Midbrain (tissue), 1 donor: ENCODE measurements around the gene SULT1E1.
"Not testable (repeated sequence)": the region's sequence is repeated elsewhere in the genome, so short reads cannot be mapped to it uniquely, and the experiment has no call there.

Experiments
- DNase-seq: peaks from one replicate; lab custom pipeline; 2025; lab: John Stamatoyannopoulos, UW

The SULT1E1 gene

DNA sequence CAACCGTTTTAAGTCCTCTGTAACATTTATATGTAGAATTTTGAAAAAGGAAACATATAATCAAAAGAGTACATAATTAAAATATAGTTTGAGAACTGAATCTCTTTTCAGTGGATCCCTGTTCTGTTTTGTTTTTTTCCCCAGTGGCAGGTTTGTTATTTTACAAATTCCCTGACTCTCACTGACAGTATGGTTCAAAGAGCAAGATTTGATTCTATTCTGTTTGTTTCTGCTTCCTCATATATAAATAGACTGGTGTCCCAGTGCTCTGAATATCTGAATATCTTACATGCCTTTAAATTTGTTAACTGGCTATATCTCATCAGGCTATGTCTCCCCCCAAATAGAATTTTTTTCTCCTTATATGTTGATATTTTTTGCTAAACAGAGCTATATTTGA, 16.6 kb downstream of the SULT1E1 start:
- no peak for DNase-seq

GRCh38 chr4:69838977-69839376, 21.0 kb downstream of the SULT1E1 start:
- no peak for DNase-seq

- DNase-seq, result no peak
These were observed 23.7 kb downstream of the SULT1E1 start for GRCh38 chr4:69836287-69836686.

DNA sequence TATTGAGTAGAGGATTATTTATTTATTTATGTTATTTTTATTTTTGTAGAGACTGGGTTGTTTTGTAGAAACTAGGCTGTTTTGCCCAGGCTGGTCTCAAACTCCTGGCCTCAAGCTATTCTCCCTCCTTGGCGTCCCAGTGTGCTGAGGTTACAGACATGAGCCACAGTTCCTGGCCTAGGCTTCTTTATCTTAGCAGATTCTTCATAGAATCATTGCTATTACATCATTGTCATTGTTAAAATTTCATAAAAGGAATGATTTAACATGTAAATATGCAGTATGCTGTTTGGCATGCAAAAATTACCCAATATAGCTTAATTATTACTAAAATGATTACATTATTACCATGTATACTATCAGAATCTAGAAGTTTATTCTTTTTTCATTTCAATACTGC, 24.2 kb downstream of the SULT1E1 start:
- no peak for DNase-seq

DNA sequence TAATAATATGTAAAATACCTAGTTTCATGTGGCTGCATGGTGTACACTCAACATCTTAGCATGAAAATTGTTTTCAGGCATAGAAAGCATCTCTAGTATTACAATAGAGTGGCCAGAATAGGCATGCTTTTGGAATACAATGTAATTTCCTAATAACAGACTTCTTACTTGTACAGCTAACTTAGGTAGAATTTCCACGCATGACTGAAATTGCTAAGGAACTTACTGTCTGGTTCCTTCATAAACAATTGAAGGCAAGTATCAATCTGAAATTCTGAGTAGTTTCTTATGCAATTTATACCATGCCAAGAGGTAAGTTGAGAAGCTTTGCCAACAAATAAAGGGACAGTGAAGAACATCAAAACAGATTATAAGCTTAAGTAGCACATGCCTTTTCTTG, 26.7 kb downstream of the SULT1E1 start:
- no peak for DNase-seq

DNA sequence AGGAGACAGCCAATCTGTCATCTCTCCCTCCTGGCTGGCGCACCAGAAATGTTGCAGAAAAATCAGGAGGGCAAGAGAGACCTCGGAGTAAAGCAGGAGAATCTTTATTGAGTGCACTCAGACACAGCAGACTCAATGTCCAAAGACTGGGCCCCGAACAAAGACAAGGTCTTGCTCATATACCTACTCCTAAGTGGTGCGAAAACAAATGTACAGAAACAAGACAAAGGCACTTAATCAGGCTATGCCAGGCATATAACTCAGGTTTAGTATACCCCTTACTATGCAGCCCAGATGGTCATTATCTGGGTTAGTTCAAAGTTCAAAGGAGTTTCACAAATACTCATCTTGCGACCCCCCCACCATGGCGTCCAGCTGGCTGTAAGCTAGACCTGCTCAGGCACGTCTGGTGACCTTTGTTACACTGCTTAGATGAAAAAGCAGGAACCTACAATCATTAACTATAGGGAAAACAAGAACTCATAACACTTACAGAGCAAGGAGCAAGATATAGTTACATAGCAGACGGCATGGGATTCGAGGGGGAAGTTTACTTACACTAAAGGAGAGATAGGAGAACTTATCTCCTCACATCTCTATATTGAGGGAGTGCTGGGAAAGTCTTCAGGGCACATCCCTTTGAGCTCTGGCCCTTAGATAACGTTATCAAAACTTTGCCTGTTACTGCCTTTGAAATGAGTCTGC, 27.5 kb downstream of the SULT1E1 start:
- no peak for DNase-seq

DNA sequence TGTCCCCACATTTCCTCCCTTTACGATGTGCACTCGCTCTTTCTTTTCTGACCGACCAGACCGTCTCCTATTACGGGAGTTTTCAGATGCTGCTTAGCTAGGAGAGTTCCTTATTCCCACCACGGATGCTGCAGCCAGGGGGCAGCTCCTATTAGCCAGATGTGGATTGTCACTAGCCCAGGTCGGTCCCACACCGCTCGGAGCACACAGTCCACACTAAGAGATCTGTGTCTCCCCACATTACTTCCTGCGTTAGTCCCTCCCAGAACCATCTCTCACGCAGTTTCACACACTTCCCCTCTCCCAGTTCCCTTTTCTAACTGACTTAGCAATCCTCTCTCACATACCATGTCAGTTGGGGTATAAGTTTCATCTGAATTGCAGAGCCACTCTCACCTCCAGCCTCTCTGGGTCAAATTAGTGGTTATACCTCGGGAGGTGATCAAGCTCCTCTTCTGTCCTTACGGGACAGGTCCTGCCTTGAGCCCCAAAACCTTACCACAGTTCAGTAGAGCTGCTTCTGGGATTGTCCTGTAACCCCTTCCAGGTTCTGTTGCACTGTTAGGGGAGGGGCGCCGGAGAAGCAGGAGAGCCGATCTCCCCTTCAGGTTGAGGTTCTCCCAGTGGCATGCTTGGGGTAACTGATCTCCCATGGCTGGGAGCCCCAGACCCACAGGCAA, 28.2 kb downstream of the SULT1E1 start:
- peak; percentile 32 for DNase-seq

DNA sequence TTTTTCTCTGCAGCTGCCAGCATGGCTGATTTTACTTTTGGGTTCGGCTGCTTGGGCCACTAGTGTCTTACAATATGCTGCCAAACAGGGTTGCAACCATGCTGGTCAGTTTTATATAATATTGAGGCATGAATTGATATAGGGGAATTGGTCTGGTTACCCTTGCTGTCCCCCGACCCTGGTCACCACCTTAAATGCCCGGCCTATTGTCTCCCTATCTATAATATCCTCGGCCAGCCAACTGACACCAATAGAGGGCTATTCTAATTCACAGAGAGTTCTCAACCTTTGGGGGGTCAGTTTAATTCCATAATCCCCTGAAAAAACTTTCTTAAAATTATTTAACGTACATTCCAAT, 28.7 kb downstream of the SULT1E1 start:
- DNase-seq, result no peak

- no peak for DNase-seq
These were observed 29.2 kb downstream of the SULT1E1 start for GRCh38 chr4:69830560-69831269.

DNA sequence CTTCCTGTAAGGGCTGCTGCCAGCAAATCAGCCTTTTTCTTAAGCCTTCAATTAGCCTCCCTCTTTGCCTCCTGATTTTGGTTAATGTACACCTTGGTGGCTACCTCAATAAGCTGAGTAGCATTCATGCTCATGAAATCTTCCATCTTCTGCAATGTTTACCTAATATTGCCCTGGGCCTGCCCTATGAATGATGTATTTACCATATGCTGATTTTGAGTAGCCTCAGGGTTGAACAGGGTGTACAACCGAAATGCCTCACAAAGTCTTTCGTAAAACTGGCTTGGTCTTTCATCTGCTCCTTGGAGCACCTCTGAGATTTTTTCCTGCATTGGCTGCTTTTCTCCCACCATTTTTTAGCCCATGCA, 29.8 kb downstream of the SULT1E1 start:
- no peak for DNase-seq

GRCh38 chr4:69829678-69830077, 30.3 kb downstream of the SULT1E1 start:
- DNase-seq, result no peak

- DNase-seq, result no peak
These were observed 31.1 kb downstream of the SULT1E1 start for GRCh38 chr4:69828828-69829227.

DNA sequence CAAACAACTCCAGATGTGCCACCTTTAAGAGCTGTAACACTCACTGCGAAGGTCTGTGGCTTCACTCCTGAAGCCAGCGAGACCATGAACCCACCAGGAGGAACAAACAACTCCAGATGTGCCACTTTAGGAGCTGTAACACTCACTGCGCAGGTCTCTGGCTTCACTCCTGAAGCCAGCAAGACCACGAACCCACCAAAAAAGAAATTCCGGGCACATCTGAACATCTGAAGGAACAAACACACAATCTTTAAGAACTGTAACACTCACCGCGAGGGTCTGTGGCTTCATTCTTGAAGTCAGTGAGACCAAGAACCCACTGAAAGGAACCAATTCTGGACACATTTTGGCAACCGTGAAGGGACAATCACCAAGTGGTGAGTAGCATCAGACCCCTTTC, 34.9 kb downstream of the SULT1E1 start:
- DNase-seq, result not testable (repeated sequence)

DNA sequence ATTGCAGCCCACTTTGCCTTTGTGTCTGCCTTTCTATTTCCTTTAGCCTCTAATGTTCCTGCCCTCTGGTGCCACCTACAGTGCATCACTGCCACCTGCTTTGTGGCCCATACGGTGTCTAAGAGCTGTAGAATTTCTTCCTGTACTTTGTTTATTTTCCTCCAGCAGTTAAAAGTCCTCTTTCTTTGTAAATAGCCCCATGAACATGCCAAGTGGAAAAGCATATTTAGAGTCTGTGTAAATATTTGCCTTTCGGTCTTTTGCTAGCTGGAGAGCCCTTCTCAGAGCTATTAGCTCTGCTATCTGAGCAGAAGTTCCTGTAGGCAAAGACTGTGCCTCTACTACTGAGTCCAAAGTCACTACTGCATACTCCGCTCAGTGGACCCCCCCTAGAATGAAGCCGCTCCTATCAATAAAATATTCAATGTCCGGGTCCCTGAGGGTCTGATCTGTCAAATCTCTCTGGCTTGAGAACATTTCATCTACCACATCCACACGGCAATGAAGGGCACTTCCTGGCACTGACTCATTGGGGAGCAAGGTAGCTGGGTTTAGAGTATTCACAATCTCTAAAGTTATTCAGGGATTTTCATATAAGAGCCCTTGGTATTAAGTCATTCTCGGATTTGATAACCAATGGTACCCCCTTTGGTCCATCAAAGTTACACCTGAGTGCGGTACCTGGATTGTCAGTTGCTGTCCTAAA, 36.3 kb downstream of the SULT1E1 start:
- no peak for DNase-seq

- DNase-seq, result no peak
These were observed 36.9 kb downstream of the SULT1E1 start for GRCh38 chr4:69823048-69823447.

GRCh38 chr4:69822198-69822597, 37.7 kb downstream of the SULT1E1 start:
- DNase-seq, result no peak

GRCh38 chr4:69818060-69818639, 41.8 kb downstream of the SULT1E1 start:
- no peak for DNase-seq

DNA sequence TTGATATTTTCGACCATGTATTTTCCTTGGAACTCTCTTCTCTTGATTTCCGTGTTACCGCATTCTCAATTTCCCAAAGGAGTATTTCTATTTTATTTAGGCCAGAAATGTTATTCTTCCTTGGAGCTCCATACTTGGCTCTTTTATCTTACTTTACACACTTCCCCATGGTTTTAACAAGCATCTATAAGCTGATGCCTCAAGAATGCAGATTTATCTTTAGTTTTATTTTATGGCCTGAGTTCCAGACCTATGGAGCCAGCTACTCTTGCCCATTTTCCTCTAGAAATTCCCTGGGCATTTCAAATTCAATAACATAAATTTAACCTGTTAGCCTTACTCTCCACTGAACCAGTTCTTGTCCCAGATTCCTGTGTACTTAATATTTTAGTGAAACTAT, 43.7 kb downstream of the SULT1E1 start:
- no peak for DNase-seq

GRCh38 chr4:69813628-69814027, 46.3 kb downstream of the SULT1E1 start:
- DNase-seq, result no peak

GRCh38 chr4:69811166-69811565, 48.8 kb downstream of the SULT1E1 start:
- DNase-seq, result no peak

- no peak for DNase-seq
These were observed 59.3 kb downstream of the SULT1E1 start for GRCh38 chr4:69800599-69800998.

- DNase-seq, result no peak
These were observed 60.6 kb downstream of the SULT1E1 start for GRCh38 chr4:69799337-69799736.
